ENCODE results near the gene DENND6A.
"Not testable (repeated sequence)": the region's sequence is repeated elsewhere in the genome, so short reads cannot be mapped to it uniquely, and the experiment has no call there.

Gene DENND6A

GRCh38 chr3:57691411-57692132 lies 1.3 kb downstream of the DENND6A start:
- DNase-seq, result no peak

GRCh38 chr3:57689367-57690053 lies 3.4 kb downstream of the DENND6A start:
- no peak for DNase-seq

GRCh38 chr3:57688291-57688690 lies 4.6 kb downstream of the DENND6A start:
- DNase-seq, result no peak

GRCh38 chr3:57683286-57683685 lies 9.6 kb downstream of the DENND6A start:
- DNase-seq, result no peak

- no peak for DNase-seq
These were observed 10.6 kb downstream of the DENND6A start for GRCh38 chr3:57682284-57682683.

GRCh38 chr3:57681691-57682090 lies 11.2 kb downstream of the DENND6A start:
- no peak for DNase-seq

- no peak for DNase-seq
These were observed 12.8 kb downstream of the DENND6A start for GRCh38 chr3:57680046-57680445.

GRCh38 chr3:57675530-57675929 lies 17.3 kb downstream of the DENND6A start:
- no peak for DNase-seq

GRCh38 chr3:57673156-57673555 lies 19.7 kb downstream of the DENND6A start:
- DNase-seq, result no peak

GRCh38 chr3:57670543-57670942 lies 22.3 kb downstream of the DENND6A start:
- no peak for DNase-seq

GRCh38 chr3:57661404-57661803 lies 31.5 kb downstream of the DENND6A start:
- DNase-seq, result no peak

- DNase-seq, result no peak
These were observed 33.0 kb downstream of the DENND6A start for GRCh38 chr3:57659806-57660439.

- no peak for DNase-seq
These were observed 33.7 kb downstream of the DENND6A start for GRCh38 chr3:57659004-57659673.

- no peak for DNase-seq
These were observed 34.3 kb downstream of the DENND6A start for GRCh38 chr3:57658536-57658935.

GRCh38 chr3:57655727-57656126 lies 37.1 kb downstream of the DENND6A start:
- DNase-seq, result no peak

- no peak for DNase-seq
These were observed 38.6 kb downstream of the DENND6A start for GRCh38 chr3:57654267-57654666.

GRCh38 chr3:57652203-57652602 lies 40.7 kb downstream of the DENND6A start:
- DNase-seq, result no peak

GRCh38 chr3:57647292-57647940 lies 45.5 kb downstream of the DENND6A start:
- no peak for DNase-seq

GRCh38 chr3:57646723-57647122 lies 46.2 kb downstream of the DENND6A start:
- DNase-seq, result no peak

- no peak for DNase-seq
These were observed 48.1 kb downstream of the DENND6A start for GRCh38 chr3:57644740-57645139.

- DNase-seq, result no peak
These were observed 55.5 kb downstream of the DENND6A start for GRCh38 chr3:57637391-57637790.

- DNase-seq, result not testable (repeated sequence)
These were observed 58.6 kb downstream of the DENND6A start for GRCh38 chr3:57634259-57634658.

- DNase-seq, result no peak
These were observed 64.9 kb downstream of the DENND6A start for GRCh38 chr3:57627976-57628375.
